Regular cardiac myocyte (primary cell): ENCODE measurements around the gene KRTAP4-12. TPM values are rescaled to one million over a fixed set of nuclear protein-coding genes. Genes with fewer than 3 reads are reported as not detected.

ENCODE experiments used
- total RNA-seq: library from RNA; depleted of rRNA; stranded (reverse); fragments of >200 nt; gene quantifications from 2 replicates; pipeline ENCODE4 v1.2.3, GENCODE V29; 2014

The KRTAP4-12 gene
- not detected in 2 replicates for total RNA-seq

GRCh38 chr17:41123991-41124371 lies at the start of gene KRTAP4-12:
Gene KRTAP4-12 (minus strand): TSS chr17:41124182. CDS start chr17:41124122, 60 bp downstream.

GRCh38 chr17:41168121-41168520 lies 44.1 kb upstream of the KRTAP4-12 start, which contains the start of gene KRTAP4-3:
Gene KRTAP4-3 (minus strand): TSS chr17:41168221. CDS start chr17:41168172, 49 bp downstream.

GRCh38 chr17:41160648-41161047 lies 36.7 kb upstream of the KRTAP4-12 start, which contains the start of gene KRTAP4-4:
Gene KRTAP4-4 (minus strand): TSS chr17:41160748. CDS start chr17:41160691, 57 bp downstream.

GRCh38 chr17:41149652-41149985 lies 25.6 kb upstream of the KRTAP4-12 start, which contains the start of gene KRTAP4-5:
Gene KRTAP4-5 (minus strand): TSS chr17:41149825. CDS start chr17:41149767, 58 bp downstream.

GRCh38 chr17:41140360-41141131 lies 16.6 kb upstream of the KRTAP4-12 start, which contains the start of gene KRTAP4-6:
Gene KRTAP4-6 (minus strand): TSS chr17:41140544. CDS start chr17:41140487, 57 bp downstream.

GRCh38 chr17:41117846-41118386 lies 6.1 kb downstream of the KRTAP4-12 start, which contains the start of gene KRTAP4-11:
Gene KRTAP4-11 (minus strand): TSS chr17:41118373. CDS start chr17:41118315, 58 bp downstream.

GRCh38 chr17:41105347-41105746 lies 18.6 kb downstream of the KRTAP4-12 start, which contains the start of gene KRTAP4-9:
Gene KRTAP4-9 (plus strand): TSS chr17:41105389. CDS start chr17:41105389, 0 bp downstream.

GRCh38 chr17:41101586-41102259 lies 22.3 kb downstream of the KRTAP4-12 start, which contains the start of gene KRTAP4-16:
Gene KRTAP4-16 (minus strand): TSS chr17:41102209. CDS start chr17:41102209, 0 bp downstream.

GRCh38 chr17:41098042-41098441 lies 25.9 kb downstream of the KRTAP4-12 start, which contains the start of gene KRTAP4-8:
Gene KRTAP4-8 (minus strand): TSS chr17:41098142. CDS start chr17:41098084, 58 bp downstream.

GRCh38 chr17:41084100-41084856 lies 39.7 kb downstream of the KRTAP4-12 start, which contains the start of gene KRTAP4-7:
Gene KRTAP4-7 (plus strand): TSS chr17:41084150. CDS start chr17:41084207, 57 bp downstream.

Other genes starting within 250 kb of the KRTAP4-12 start
- gene KRT20, start 238.9 kb downstream of the KRTAP4-12 start, total RNA-seq, result not detected in 2 replicates
- under 0.01 TPM in 1 of 2 replicates, not detected in the other for gene KRT23, start 186.5 kb downstream of the KRTAP4-12 start, total RNA-seq
- gene KRT39, start 157.2 kb downstream of the KRTAP4-12 start, total RNA-seq, result 0.28 TPM in 1 of 2 replicates, not detected in the other
- gene KRT40, start 139.9 kb downstream of the KRTAP4-12 start, total RNA-seq, result not detected in 2 replicates
- gene KRTAP3-3, start 130.0 kb downstream of the KRTAP4-12 start, total RNA-seq, result not detected in 2 replicates
- gene KRTAP3-2, start 124.3 kb downstream of the KRTAP4-12 start, total RNA-seq, result not detected in 2 replicates
- gene KRTAP3-1, start 115.1 kb downstream of the KRTAP4-12 start, total RNA-seq, result not detected in 2 replicates
- gene KRTAP1-5, start 97.0 kb downstream of the KRTAP4-12 start, total RNA-seq, result 1.9 and 5.1 TPM in 2 replicates
- gene KRTAP1-4, start 94.0 kb downstream of the KRTAP4-12 start, total RNA-seq, result not detected in 2 replicates
- not detected in 2 replicates for gene KRTAP1-3, start 89.3 kb downstream of the KRTAP4-12 start, total RNA-seq
- gene KRTAP1-1, start 82.7 kb downstream of the KRTAP4-12 start, total RNA-seq, result under 0.01 TPM in 1 of 2 replicates, not detected in the other
- gene KRTAP2-1, start 76.9 kb downstream of the KRTAP4-12 start, total RNA-seq, result not detected in 2 replicates
- gene KRTAP2-2, start 69.0 kb downstream of the KRTAP4-12 start, total RNA-seq, result not detected in 2 replicates
- under 0.01 and 0.77 TPM in 2 replicates for gene KRTAP2-3, start 64.1 kb downstream of the KRTAP4-12 start, total RNA-seq
- gene KRTAP2-4, start 58.3 kb downstream of the KRTAP4-12 start, total RNA-seq, result 0.28 TPM in 1 of 2 replicates, not detected in the other
- not detected in 2 replicates for gene KRTAP4-7, start 40.0 kb downstream of the KRTAP4-12 start, total RNA-seq
- not detected in 2 replicates for gene KRTAP4-8, start 26.0 kb downstream of the KRTAP4-12 start, total RNA-seq
- gene KRTAP4-16, start 22.0 kb downstream of the KRTAP4-12 start, total RNA-seq, result not detected in 2 replicates
- gene KRTAP4-9, start 18.8 kb downstream of the KRTAP4-12 start, total RNA-seq, result not detected in 2 replicates
- not detected in 2 replicates for gene KRTAP4-11, start 5.8 kb downstream of the KRTAP4-12 start, total RNA-seq
- not detected in 2 replicates for gene KRTAP4-6, start 16.4 kb upstream of the KRTAP4-12 start, total RNA-seq
- gene KRTAP4-5, start 25.6 kb upstream of the KRTAP4-12 start, total RNA-seq, result not detected in 2 replicates
- gene KRTAP4-4, start 36.6 kb upstream of the KRTAP4-12 start, total RNA-seq, result not detected in 2 replicates
- not detected in 2 replicates for gene KRTAP4-3, start 44.0 kb upstream of the KRTAP4-12 start, total RNA-seq
- gene KRTAP4-2, start 54.0 kb upstream of the KRTAP4-12 start, total RNA-seq, result not detected in 2 replicates
- gene KRTAP4-1, start 60.7 kb upstream of the KRTAP4-12 start, total RNA-seq, result not detected in 2 replicates
- not detected in 2 replicates for gene KRTAP9-1, start 65.7 kb upstream of the KRTAP4-12 start, total RNA-seq
- gene KRTAP9-2, start 102.5 kb upstream of the KRTAP4-12 start, total RNA-seq, result not detected in 2 replicates
- not detected in 2 replicates for gene KRTAP9-3, start 108.3 kb upstream of the KRTAP4-12 start, total RNA-seq
- not detected in 2 replicates for gene KRTAP9-8, start 113.8 kb upstream of the KRTAP4-12 start, total RNA-seq
- not detected in 2 replicates for gene KRTAP9-4, start 125.5 kb upstream of the KRTAP4-12 start, total RNA-seq
- gene KRTAP9-9, start 131.2 kb upstream of the KRTAP4-12 start, total RNA-seq, result not detected in 2 replicates
- gene KRTAP9-6, start 141.2 kb upstream of the KRTAP4-12 start, total RNA-seq, result not detected in 2 replicates
- not detected in 2 replicates for gene KRTAP9-7, start 151.5 kb upstream of the KRTAP4-12 start, total RNA-seq
- gene KRTAP29-1, start 178.7 kb upstream of the KRTAP4-12 start, total RNA-seq, result not detected in 2 replicates
- gene KRTAP16-1, start 185.1 kb upstream of the KRTAP4-12 start, total RNA-seq, result not detected in 2 replicates
- gene KRTAP17-1, start 191.5 kb upstream of the KRTAP4-12 start, total RNA-seq, result not detected in 2 replicates
- not detected in 2 replicates for gene KRT33A, start 226.6 kb upstream of the KRTAP4-12 start, total RNA-seq
- under 0.01 TPM in 2 replicates for gene KRT33B, start 245.6 kb upstream of the KRTAP4-12 start, total RNA-seq